ENCODE measurements around the gene G0S2. TPM values are rescaled to one million over a fixed set of nuclear protein-coding genes. Genes with fewer than 3 reads are reported as not detected.

Gene G0S2
- total and polyA plus RNA-seq, 2 experiments from 2014 or later = 3.2 to 8.2 TPM

- Histone ChIP-seq H3K4me1 (ENCODE audit: insufficient read depth) (peaks cover 7% of the 10 kb centered on the region), H3K4me2 (no peak overlapping the region)
- ATAC-seq = no peak
Measured at GRCh38 chr1:209657140-209657879, 17.9 kb upstream of the G0S2 start.

DNA sequence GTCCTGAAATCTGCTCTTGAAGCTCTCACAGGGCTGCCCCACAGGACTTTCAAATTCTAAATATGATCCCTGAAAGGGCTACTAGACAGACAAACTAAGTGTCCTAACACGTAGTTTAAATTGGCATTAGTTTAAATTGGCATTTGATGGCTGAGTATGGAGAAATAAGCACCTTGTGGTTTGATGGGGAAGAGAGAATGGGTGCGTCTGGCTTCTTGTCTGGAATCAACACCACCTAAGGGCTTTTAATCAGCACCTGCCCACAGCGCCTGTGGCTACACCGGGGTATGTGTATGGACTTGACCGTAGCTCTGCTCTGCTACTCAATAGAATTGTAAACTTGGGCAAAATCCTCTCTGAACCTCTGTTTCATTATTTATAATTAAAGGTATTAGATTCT lies 17.3 kb upstream of the G0S2 start:
- ATAC-seq = no peak
- no peak overlapping the region for H3K4me3 Mint-ChIP-seq
- H3K27me3 ChIP-seq (ENCODE audit: insufficient read depth) = no peaks in the 10 kb centered on the region
- H3K9me3 Mint-ChIP-seq = no peaks in the 10 kb centered on the region
- no peaks in the 10 kb centered on the region; the same call in 1 of the 2 replicates for H3K9me2 ChIP-seq (ENCODE audit: insufficient read depth)
- peaks cover 2% of the 10 kb centered on the region for H3K27me3 Mint-ChIP-seq (ENCODE audit: insufficient read depth, low read depth, poor library complexity)
- no peak overlapping the region for H3K4me3 ChIP-seq
- no peaks in the 10 kb centered on the region for H3K36me3 ChIP-seq (ENCODE audit: insufficient read depth)
- H3K27ac ChIP-seq (ENCODE audit: low read depth) = no peak overlapping the region
- no peak overlapping the region for H2AFZ ChIP-seq
- no peaks in the 10 kb centered on the region for H3F3A ChIP-seq (replicated peaks; ENCODE audit: low read depth)
- H3K4me2 ChIP-seq = no peak overlapping the region
- no peaks in the 10 kb centered on the region for H3K79me2 ChIP-seq (replicated peaks; ENCODE audit: insufficient read depth)
- H4K20me1 ChIP-seq (replicated peaks; ENCODE audit: insufficient read depth) = no peaks in the 10 kb centered on the region
- H3K27ac Mint-ChIP-seq = no peak overlapping the region
- no peak for DNase-seq (ENCODE audit: low spot score)
- no peaks in the 10 kb centered on the region for H3K36me3 Mint-ChIP-seq (ENCODE audit: low read depth)
- peaks cover 21% of the 10 kb centered on the region for H3K4me1 Mint-ChIP-seq
- peaks cover 2% of the 10 kb centered on the region for H3K4me1 ChIP-seq (ENCODE audit: insufficient read depth)
- TF ChIP-seq CTCF (conservative IDR thresholded peaks at IDR 0.05; ENCODE audit: low read depth in 2 of 2) = no peak
- TF ChIP-seq, protein P1, sequence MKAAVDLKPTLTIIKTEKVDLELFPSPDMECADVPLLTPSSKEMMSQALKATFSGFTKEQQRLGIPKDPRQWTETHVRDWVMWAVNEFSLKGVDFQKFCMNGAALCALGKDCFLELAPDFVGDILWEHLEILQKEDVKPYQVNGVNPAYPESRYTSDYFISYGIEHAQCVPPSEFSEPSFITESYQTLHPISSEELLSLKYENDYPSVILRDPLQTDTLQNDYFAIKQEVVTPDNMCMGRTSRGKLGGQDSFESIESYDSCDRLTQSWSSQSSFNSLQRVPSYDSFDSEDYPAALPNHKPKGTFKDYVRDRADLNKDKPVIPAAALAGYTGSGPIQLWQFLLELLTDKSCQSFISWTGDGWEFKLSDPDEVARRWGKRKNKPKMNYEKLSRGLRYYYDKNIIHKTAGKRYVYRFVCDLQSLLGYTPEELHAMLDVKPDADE (IDR thresholded peaks at IDR 0.05) = no peak
- TF ChIP-seq ZNF462 (CRISPR knock-in tag; IDR thresholded peaks at IDR 0.05) = no peak
- TF ChIP-seq ZNF114 (CRISPR knock-in tag; IDR thresholded peaks at IDR 0.05) = no peak
- no peak for TF ChIP-seq STAT1 (IDR thresholded peaks at IDR 0.05; ENCODE audit: unreplicated experiment)
- no peak for TF ChIP-seq NANOG (IDR thresholded peaks at IDR 0.05; ENCODE audit: borderline replicate concordance)

More at GRCh38 chr1:209657140-209657879, 17.9 kb upstream of the G0S2 start:
- H3K27ac ChIP-seq (ENCODE audit: low read depth) = no peak overlapping the region
- H3K36me3 ChIP-seq (ENCODE audit: insufficient read depth) = no peaks in the 10 kb centered on the region
- H3K27me3 Mint-ChIP-seq (ENCODE audit: insufficient read depth, low read depth, poor library complexity) = peaks cover 8% of the 10 kb centered on the region
- no peaks in the 10 kb centered on the region for H3K9me3 Mint-ChIP-seq
- TF ChIP-seq EZH2 (IDR thresholded peaks at IDR 0.05; ENCODE audit: low read depth, unreplicated experiment) (no peak), ZNF331 (CRISPR knock-in tag; IDR thresholded peaks at IDR 0.05; ENCODE audit: low read depth) (no peak), POLR2AphosphoS5 (IDR thresholded peaks at IDR 0.05; ENCODE audit: low read depth) (no peak), ZNF114 (CRISPR knock-in tag; IDR thresholded peaks at IDR 0.05) (no peak)
- TF ChIP-seq, protein P1 (IDR thresholded peaks at IDR 0.05) = no peak
- H4K20me1 ChIP-seq (replicated peaks; ENCODE audit: insufficient read depth) = no peaks in the 10 kb centered on the region
- H3K27ac Mint-ChIP-seq = no peak overlapping the region
- no peaks in the 10 kb centered on the region; the same call in 1 of the 2 replicates for H3K9me2 ChIP-seq (ENCODE audit: insufficient read depth)
- no peaks in the 10 kb centered on the region for H3F3A ChIP-seq (replicated peaks; ENCODE audit: low read depth)
- no peak for DNase-seq (ENCODE audit: low spot score)
- H3K79me2 ChIP-seq (replicated peaks; ENCODE audit: insufficient read depth) = no peaks in the 10 kb centered on the region
- no peak overlapping the region for H3K4me3 ChIP-seq
- no peaks in the 10 kb centered on the region for H3K27me3 ChIP-seq (ENCODE audit: insufficient read depth)
- peaks cover 26% of the 10 kb centered on the region for H3K4me1 Mint-ChIP-seq
- H3K36me3 Mint-ChIP-seq (ENCODE audit: low read depth) = no peaks in the 10 kb centered on the region
- H2AFZ ChIP-seq = no peak overlapping the region
- H3K4me3 Mint-ChIP-seq = no peak overlapping the region
